GM23338 (cell line): ENCODE measurements around the gene MKI67. TPM values are rescaled to one million over a fixed set of nuclear protein-coding genes. Genes with fewer than 3 reads are reported as not detected.

Experiments
- ATAC-seq: fragments of 200-7000 bp; cut with Tn5 transposase; 3 replicates; pipeline ENCODE4 v1.9.1; 2020
- DNase-seq: peaks from one replicate; pipeline ENCODE4 v3.0.0-alpha.2; 2015; ENCODE audit warnings: low spot score
- H2AFZ ChIP-seq: fragments of 200-600 bp; sonication (generic); 2 replicates; pipeline ENCODE4 v1.8.0; 2016; ENCODE audit warnings: antibody characterized with exemption, mild to moderate bottlenecking, moderate library complexity
- H3F3A ChIP-seq: fragments of 200-600 bp; sonication (generic); replicated peaks from 2 replicates; pipeline ENCODE4 v1.8.0; 2017; ENCODE audit warnings: antibody characterized with exemption, mixed run types, low read depth
- H3K27ac ChIP-seq: fragments of 200-600 bp; sonication (generic); 2 replicates; pipeline ENCODE4 v1.6.1; 2016; ENCODE audit warnings: low read depth
- H3K27me3 ChIP-seq: fragments of 200-600 bp; sonication (generic); 2 replicates; pipeline ENCODE4 v1.8.0; 2016; ENCODE audit warnings: mild to moderate bottlenecking, mixed run types, moderate library complexity; ENCODE audit not compliant: insufficient read depth
- H3K36me3 ChIP-seq: fragments of 200-600 bp; sonication (generic); 2 replicates; pipeline ENCODE4 v1.8.0; 2016; ENCODE audit warnings: mild to moderate bottlenecking; ENCODE audit not compliant: insufficient read depth
- H3K4me1 ChIP-seq: fragments of 200-600 bp; sonication (generic); 2 replicates; pipeline ENCODE4 v1.8.0; 2016; ENCODE audit warnings: mild to moderate bottlenecking, moderate library complexity; ENCODE audit not compliant: insufficient read depth
- H3K4me2 ChIP-seq: fragments of 200-600 bp; sonication (generic); 2 replicates; pipeline ENCODE4 v1.7.1; 2017; ENCODE audit warnings: mixed run types
- H3K4me3 ChIP-seq: fragments of 200-600 bp; sonication (generic); 2 replicates; pipeline ENCODE4 v1.6.1; 2016; ENCODE audit warnings: mixed run types
- H3K79me2 ChIP-seq: fragments of 200-600 bp; sonication (generic); replicated peaks from 2 replicates; pipeline ENCODE4 v1.8.0; 2017; ENCODE audit warnings: mild to moderate bottlenecking; ENCODE audit not compliant: insufficient read depth
- H3K9me2 ChIP-seq: fragments of 200-600 bp; sonication (generic); 2 replicates; pipeline ENCODE4 v1.8.0; 2017; ENCODE audit not compliant: insufficient read depth
- H4K20me1 ChIP-seq: fragments of 200-600 bp; sonication (generic); replicated peaks from 2 replicates; pipeline ENCODE4 v1.8.0; 2017; ENCODE audit warnings: mild to moderate bottlenecking; ENCODE audit not compliant: insufficient read depth
- H3K27ac Mint-ChIP-seq: 2 replicates; pipeline ENCODE4 v1.8.0; 2020; ENCODE audit warnings: inconsistent platforms, mild to moderate bottlenecking, moderate library complexity, mixed read lengths
- H3K27me3 Mint-ChIP-seq: 3 replicates; pipeline ENCODE4 v1.8.0; 2022; ENCODE audit warnings: low read depth, mild to moderate bottlenecking, moderate library complexity, mixed read lengths, inconsistent platforms; ENCODE audit not compliant: insufficient read depth, poor library complexity
- H3K36me3 Mint-ChIP-seq: 3 replicates; pipeline ENCODE4 v1.8.0; 2021; ENCODE audit warnings: low read depth, mild to moderate bottlenecking, inconsistent platforms, moderate library complexity, mixed read lengths
- H3K4me1 Mint-ChIP-seq: 3 replicates; pipeline ENCODE4 v1.8.0; 2020; ENCODE audit warnings: mild to moderate bottlenecking, inconsistent platforms, mixed read lengths
- H3K4me3 Mint-ChIP-seq: 3 replicates; pipeline ENCODE4 v1.8.0; 2021; ENCODE audit warnings: moderate library complexity, mild to moderate bottlenecking, inconsistent platforms, mixed read lengths
- H3K9me3 Mint-ChIP-seq: 3 replicates; pipeline ENCODE4 v1.8.0; 2020; ENCODE audit warnings: moderate library complexity, mild to moderate bottlenecking, inconsistent platforms, mixed read lengths
- CREB1 ChIP-seq: fragments of 250-450 bp; sonication (Bioruptor Pico); IDR thresholded peaks from 2 replicates; pipeline ENCODE4 v1.5.0; 2020; ENCODE audit warnings: low read depth, mild to moderate bottlenecking, moderate library complexity
- CTCF ChIP-seq, 2 experiments: fragments of 200-600 bp in 1 of 2; sonication (generic) in 1 of 2; conservative IDR thresholded peaks; 2 replicates each; pipeline versions ENCODE4 v1.5.1 to v1.6.1; 2016 to 2017; ENCODE audit warnings: antibody characterized with exemption in 2 of 2, low read depth in 2 of 2, mild to moderate bottlenecking in 2 of 2, moderate library complexity in 1 of 2
- ETS1 ChIP-seq: IDR thresholded peaks from 2 replicates; pipeline ENCODE4 v1.6.1; 2016; ENCODE audit warnings: antibody characterized with exemption
- EZH2 ChIP-seq: fragments of 200-600 bp; sonication (generic); IDR thresholded peaks from one replicate; pipeline ENCODE4 v1.8.0; 2017; ENCODE audit warnings: antibody characterized with exemption, mild to moderate bottlenecking, low read depth; ENCODE audit not compliant: unreplicated experiment
- EZH2phosphoT487 ChIP-seq: fragments of 200-600 bp; sonication (generic); IDR thresholded peaks from one replicate; pipeline ENCODE4 v1.8.1; 2018; ENCODE audit warnings: antibody characterized with exemption; ENCODE audit not compliant: unreplicated experiment
- JUNB ChIP-seq: IDR thresholded peaks from one replicate; pipeline ENCODE4 v1.6.1; 2016; ENCODE audit warnings: antibody characterized with exemption; ENCODE audit not compliant: unreplicated experiment
- NANOG ChIP-seq: IDR thresholded peaks from 2 replicates; pipeline ENCODE4 v1.6.1; 2016; ENCODE audit warnings: antibody characterized with exemption, borderline replicate concordance
- STAT1 ChIP-seq: IDR thresholded peaks from one replicate; pipeline ENCODE4 v1.6.1; 2016; ENCODE audit warnings: antibody characterized with exemption; ENCODE audit not compliant: unreplicated experiment
- ZNF114 ChIP-seq: fragments of 250-450 bp; sonication (Bioruptor Pico); IDR thresholded peaks from 2 replicates; pipeline ENCODE4 v1.5.0; 2020; ENCODE audit warnings: mild to moderate bottlenecking, moderate library complexity
- ZNF331 ChIP-seq: fragments of 250-450 bp; sonication (Bioruptor Pico); IDR thresholded peaks from 2 replicates; pipeline ENCODE4 v1.5.0; 2020; ENCODE audit warnings: low read depth, mild to moderate bottlenecking, moderate library complexity
- polyA plus RNA-seq: library from polyadenylated mRNA; unstranded; fragments of >200 nt; fragmentation: Nextera tagmentation; extraction: Ambion mirVana; gene quantifications from 2 replicates; pipeline ENCODE4 v1.2.1, GENCODE V29; 2016
- total RNA-seq: library from RNA; depleted of rRNA; stranded (reverse); fragments of >200 nt; shearing (Covaris generic); gene quantifications from 2 replicates; pipeline ENCODE4 v1.2.3, GENCODE V29; 2014
- TF ChIP-seq, protein P1 (sequence below): IDR thresholded peaks from one replicate; pipeline ENCODE4 v1.6.1; 2018; ENCODE audit warnings: antibody characterized with exemption; ENCODE audit not compliant: unreplicated experiment

Gene MKI67
- total and polyA plus RNA-seq, 2 experiments from 2014 or later = 58.0 to 103 TPM

GRCh38 chr10:128049226-128050120, 76.8 kb downstream of the MKI67 start (continued):
- TF ChIP-seq, protein P1, sequence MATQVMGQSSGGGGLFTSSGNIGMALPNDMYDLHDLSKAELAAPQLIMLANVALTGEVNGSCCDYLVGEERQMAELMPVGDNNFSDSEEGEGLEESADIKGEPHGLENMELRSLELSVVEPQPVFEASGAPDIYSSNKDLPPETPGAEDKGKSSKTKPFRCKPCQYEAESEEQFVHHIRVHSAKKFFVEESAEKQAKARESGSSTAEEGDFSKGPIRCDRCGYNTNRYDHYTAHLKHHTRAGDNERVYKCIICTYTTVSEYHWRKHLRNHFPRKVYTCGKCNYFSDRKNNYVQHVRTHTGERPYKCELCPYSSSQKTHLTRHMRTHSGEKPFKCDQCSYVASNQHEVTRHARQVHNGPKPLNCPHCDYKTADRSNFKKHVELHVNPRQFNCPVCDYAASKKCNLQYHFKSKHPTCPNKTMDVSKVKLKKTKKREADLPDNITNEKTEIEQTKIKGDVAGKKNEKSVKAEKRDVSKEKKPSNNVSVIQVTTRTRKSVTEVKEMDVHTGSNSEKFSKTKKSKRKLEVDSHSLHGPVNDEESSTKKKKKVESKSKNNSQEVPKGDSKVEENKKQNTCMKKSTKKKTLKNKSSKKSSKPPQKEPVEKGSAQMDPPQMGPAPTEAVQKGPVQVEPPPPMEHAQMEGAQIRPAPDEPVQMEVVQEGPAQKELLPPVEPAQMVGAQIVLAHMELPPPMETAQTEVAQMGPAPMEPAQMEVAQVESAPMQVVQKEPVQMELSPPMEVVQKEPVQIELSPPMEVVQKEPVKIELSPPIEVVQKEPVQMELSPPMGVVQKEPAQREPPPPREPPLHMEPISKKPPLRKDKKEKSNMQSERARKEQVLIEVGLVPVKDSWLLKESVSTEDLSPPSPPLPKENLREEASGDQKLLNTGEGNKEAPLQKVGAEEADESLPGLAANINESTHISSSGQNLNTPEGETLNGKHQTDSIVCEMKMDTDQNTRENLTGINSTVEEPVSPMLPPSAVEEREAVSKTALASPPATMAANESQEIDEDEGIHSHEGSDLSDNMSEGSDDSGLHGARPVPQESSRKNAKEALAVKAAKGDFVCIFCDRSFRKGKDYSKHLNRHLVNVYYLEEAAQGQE = no peak
- no peak for TF ChIP-seq EZH2phosphoT487
- no peak for TF ChIP-seq ETS1
- TF ChIP-seq STAT1 = no peak
- no peak for TF ChIP-seq ZNF331 (CRISPR knock-in tag)
- TF ChIP-seq ZNF114 (CRISPR knock-in tag) = no peak
- no peak for TF ChIP-seq CTCF (conservative IDR thresholded peaks at IDR 0.05; ENCODE audit: low read depth in 2 of 2)
- no peak for TF ChIP-seq CREB1
- no peak for TF ChIP-seq NANOG
- no peak for TF ChIP-seq EZH2

- Mint-ChIP-seq H3K9me3 (no peaks in the 10 kb centered on the region), H3K27ac (no peak overlapping the region), H3K4me1 (peaks cover 10% of the 10 kb centered on the region), H3K27me3 (peaks cover 6% of the 10 kb centered on the region), H3K36me3 (no peaks in the 10 kb centered on the region), H3K4me3 (no peak overlapping the region)
- Histone ChIP-seq H3K79me2 (no peaks in the 10 kb centered on the region), H2AFZ (no peak overlapping the region), H3K4me2 (no peak overlapping the region), H3F3A (0 out of 2 replicates have a peak, but pooled peaks cover 3% of the 10 kb centered on the region), H3K27ac (no peak overlapping the region), H4K20me1 (no peaks in the 10 kb centered on the region), H3K36me3 (no peaks in the 10 kb centered on the region), H3K4me1 (no peaks in the 10 kb centered on the region), H3K4me3 (no peak overlapping the region), H3K9me2 (no peaks in the 10 kb centered on the region), H3K27me3 (no peaks in the 10 kb centered on the region)
- no peak for DNase-seq
- TF ChIP-seq JUNB (no peak), NANOG (no peak), ZNF114 (CRISPR knock-in tag) (no peak)
- ATAC-seq = no peak
These were observed 77.4 kb downstream of the MKI67 start for GRCh38 chr10:128048819-128049210.
